HT-29 (cell line): ENCODE measurements around the gene TEX36. TPM values are rescaled to one million over a fixed set of nuclear protein-coding genes. Genes with fewer than 3 reads are reported as not detected.
"Not testable (repeated sequence)": the region's sequence is repeated elsewhere in the genome, so short reads cannot be mapped to it uniquely, and the experiment has no call there.

ENCODE experiments used
- DNase-seq: peaks from one replicate; pipeline ENCODE4 v3.0.0-alpha.2; 2015; ENCODE audit warnings: low spot score
- total RNA-seq: library from RNA; depleted of rRNA; stranded (reverse); fragments of >200 nt; shearing (Covaris generic); gene quantifications from 2 replicates; pipeline ENCODE4 v1.2.3, GENCODE V29; 2014

TEX36 gene
- total RNA-seq, 1 experiment from 2014 or later = not detected

- no peak for DNase-seq
Observed at GRCh38 chr10:125634606-125635005, 48.4 kb downstream of the TEX36 start.

DNA sequence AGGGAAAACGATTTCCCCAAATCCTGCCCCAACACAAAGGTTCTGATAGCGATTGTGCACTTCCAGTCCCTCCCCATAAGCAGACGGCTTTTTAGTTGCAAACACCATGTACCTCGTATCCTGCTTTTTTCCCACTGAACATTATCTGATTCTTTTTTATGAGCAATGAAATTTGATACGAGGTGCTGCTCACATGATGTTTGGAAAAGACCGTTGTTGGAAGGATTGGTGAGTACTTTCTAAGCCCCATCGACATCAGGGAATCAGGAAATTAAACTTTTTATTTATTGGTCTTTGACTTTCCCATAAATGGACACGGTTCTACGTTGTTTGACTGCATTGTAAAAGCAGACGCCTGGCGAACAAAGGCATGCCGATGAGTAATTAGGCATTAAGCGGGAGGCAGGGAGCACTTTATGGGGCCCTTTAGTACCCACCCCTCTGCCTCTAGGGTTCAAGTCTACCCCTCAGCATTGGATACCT, 49.4 kb downstream of the TEX36 start:
- peak; percentile 53 for DNase-seq

GRCh38 chr10:125631806-125632205, 51.2 kb downstream of the TEX36 start:
- no peak for DNase-seq

GRCh38 chr10:125629758-125630376, 53.1 kb downstream of the TEX36 start:
- DNase-seq = peak; percentile 51

DNA sequence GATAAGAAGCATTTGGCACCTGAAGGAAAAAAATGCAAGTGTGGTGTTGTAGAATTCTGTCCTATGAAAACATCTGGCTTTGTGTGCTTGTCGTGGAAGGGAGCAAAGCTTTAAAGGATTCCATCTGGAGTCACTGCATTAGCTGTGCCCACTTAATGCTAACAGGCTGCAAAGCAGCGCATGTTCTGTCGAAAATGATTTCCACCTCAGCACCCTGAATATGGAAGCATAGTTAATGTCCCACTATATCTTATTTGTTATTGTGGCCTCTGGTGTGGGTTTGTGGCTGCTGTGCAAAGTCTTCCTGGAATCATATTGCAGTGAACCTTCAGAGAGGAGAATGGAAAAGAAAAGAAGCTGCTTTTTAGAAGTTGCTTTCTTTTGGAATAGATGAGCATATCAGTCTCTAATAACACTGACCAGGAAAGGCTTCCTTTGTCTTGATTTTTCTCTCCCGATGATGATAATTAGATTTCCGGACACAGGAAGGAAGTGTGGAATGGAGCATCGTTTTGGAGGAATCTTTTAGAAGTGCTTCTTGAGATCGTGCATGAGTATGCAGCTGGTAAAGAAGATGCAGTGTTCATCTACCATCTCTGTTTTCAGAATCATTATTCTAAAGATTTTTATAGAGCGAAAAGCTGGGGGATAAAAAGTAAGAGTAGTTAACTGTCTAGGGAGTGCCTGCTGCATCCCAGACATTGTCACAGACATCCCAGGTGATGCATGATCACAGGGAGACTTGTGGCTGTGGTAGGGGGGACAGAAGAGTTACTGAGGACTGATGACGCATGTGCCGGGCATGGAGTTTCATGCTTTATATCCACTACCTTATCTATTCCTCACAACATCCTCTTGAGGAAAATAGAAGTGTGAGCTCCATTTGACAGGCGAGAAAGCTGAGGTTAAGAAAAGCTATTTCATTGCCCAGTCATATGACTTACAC, 54.6 kb downstream of the TEX36 start:
- no peak for DNase-seq

DNA sequence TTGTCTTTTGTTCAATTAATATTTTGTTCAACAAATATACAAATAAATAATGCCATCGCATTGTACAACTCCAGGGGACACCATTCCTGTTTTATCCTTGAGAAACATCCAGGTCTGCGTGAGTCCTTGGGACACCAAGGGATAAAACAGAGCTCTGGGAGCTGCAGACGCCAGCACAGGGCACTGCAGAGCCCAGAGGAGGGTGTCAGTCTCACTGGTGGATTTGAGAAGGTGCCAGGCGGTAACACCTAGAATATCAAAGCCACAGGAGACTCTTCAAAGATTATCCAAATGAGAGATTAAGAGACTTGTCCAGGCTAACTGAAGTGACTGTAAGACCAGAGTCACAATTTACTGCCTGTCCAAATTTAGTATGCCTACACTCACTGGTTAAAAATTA, 55.3 kb downstream of the TEX36 start:
- DNase-seq = no peak

DNA sequence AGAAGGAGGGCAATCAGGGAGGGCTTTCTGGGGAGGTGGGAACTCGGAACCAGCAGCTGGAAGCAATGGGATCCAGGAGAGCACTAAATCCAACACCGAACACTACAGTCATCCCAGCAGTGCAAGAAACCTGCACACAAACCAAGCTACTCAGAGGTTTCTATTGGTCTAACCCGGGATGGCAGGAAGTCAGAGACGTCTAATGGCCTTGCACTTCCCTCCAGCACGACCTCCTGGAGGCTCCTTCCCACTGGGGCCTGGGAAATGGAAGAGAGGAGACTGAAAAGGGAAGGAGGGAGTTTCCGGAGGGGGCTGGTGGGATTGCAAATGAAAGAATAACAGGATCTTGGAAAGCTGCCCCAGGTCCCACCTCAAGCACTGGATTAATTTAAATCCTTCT, 56.3 kb downstream of the TEX36 start:
- no peak for DNase-seq

DNA sequence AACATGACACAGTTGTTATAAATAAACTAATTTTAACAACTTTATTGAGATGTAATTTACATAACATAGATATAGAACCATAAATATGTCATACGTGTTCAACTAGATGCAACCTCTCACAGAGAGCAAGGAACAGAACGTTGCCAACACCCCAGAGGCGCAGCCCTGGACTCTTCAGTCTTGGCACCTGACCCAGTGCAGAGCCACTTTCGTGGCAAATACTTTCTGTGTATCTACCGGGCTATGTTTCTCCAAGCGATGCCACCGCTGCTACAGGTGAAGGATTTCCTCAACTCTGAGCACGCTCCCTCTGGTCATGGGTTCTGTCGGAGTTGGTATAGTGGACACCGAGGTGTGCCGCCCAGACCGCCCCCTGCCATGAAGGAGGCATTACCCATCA, 57.4 kb downstream of the TEX36 start:
- DNase-seq = no peak

GRCh38 chr10:125624800-125625199, 58.2 kb downstream of the TEX36 start:
- no peak for DNase-seq

DNA sequence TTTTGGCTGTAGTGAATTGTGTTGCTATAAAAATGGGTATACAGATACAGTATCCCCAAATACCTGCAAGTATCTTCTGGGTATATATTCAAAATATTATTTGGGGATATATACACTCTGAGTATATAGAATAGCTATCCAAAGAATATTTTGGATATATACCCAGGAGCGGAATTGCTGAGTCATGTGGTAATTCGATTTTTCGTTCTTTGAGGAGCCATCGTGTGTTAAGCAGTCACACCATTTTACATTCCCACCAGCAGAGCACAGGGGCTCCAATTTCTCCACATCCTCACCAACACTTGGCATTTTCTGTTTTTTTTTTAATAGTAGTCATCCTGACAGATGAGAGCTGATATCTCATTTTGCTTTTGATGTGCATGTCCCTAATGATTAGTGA, 61.9 kb downstream of the TEX36 start:
- no peak for DNase-seq

- no peak for DNase-seq
Observed at GRCh38 chr10:125620401-125620800, 62.6 kb downstream of the TEX36 start.

GRCh38 chr10:125613062-125613461, 69.9 kb downstream of the TEX36 start:
- not testable (repeated sequence) for DNase-seq

GRCh38 chr10:125611756-125612155, 71.2 kb downstream of the TEX36 start:
- no peak for DNase-seq

GRCh38 chr10:125611216-125611615, 71.7 kb downstream of the TEX36 start:
- DNase-seq = no peak

- DNase-seq = no peak
Observed at GRCh38 chr10:125609859-125610258, 73.1 kb downstream of the TEX36 start.

- no peak for DNase-seq
Observed at GRCh38 chr10:125608474-125608873, 74.5 kb downstream of the TEX36 start.

GRCh38 chr10:125607689-125608290, 75.2 kb downstream of the TEX36 start:
- no peak for DNase-seq

GRCh38 chr10:125606414-125607010, 76.5 kb downstream of the TEX36 start:
- DNase-seq = no peak
